Fibroblast of skin of left biceps (primary cell): Measurements from ENCODE around the gene ZNF438.
A peak's percentile ranks its signal among the peaks of the same experiment; 100 is the strongest.

ENCODE experiments used
- DNase-seq, 2 experiments: peaks; one replicate each; pipeline ENCODE4 v3.0.0-alpha.2; 2013; ENCODE audit warnings: low read depth in 2 of 2

Gene ZNF438

DNA sequence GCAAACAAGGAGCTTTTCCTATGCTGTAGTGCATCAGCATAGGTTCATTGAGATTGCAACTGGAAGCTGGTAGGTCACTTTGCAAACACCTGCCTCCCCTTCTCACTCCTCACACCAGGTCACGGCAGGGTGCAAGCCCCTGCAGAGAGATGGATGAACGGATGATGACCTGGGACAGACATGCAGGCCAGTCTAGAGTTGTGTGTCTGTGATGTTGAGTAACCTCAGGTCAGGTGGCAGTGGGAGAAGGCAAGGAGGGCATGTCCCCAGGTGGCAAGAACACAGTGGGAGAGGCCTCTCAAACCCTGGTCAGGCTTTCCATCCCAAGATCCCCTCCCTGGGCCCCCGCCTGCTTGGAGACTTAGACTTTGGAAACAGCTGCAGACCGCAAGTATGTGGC lies 205.0 kb downstream of the ZNF438 start:
- DNase-seq: no peak

DNA sequence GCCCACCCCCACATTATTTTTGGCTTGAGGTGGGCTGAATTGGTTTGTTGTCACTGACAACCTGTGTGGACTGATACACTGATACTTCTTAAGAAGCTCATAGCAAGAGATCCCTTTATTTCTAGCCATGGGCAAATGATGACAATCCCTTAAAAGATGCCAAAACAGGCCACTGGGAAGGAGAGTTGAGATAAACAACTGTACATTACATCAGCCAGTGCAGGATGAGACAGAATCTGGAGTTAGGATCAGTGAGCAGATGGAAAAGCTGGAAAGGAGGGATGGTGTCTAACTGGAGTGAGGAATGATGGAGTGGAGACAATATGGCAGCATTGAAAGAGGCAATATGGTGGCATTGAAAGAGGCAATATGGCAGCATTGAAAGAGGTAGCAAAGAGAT lies 206.2 kb downstream of the ZNF438 start:
- DNase-seq: no peak

DNA sequence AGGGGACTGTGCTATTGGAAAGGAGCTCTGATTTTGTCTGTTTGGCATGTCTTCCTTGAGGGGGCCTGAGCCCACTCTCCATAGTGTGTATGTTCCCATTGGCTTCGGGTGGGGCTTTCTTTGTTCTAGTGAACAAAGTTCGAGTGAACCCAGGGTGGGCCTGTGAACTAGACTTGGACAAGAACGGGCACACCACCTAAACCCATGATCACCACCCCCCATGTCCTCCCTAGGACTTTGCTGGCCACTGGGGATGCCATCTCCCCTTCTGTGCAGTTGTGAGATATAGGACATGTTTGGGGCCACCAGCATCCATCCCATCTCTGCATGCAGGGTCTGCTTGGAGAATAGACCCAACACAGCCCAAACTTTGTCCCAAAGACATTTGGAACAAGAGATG lies 206.6 kb downstream of the ZNF438 start:
- no peak for DNase-seq

DNA sequence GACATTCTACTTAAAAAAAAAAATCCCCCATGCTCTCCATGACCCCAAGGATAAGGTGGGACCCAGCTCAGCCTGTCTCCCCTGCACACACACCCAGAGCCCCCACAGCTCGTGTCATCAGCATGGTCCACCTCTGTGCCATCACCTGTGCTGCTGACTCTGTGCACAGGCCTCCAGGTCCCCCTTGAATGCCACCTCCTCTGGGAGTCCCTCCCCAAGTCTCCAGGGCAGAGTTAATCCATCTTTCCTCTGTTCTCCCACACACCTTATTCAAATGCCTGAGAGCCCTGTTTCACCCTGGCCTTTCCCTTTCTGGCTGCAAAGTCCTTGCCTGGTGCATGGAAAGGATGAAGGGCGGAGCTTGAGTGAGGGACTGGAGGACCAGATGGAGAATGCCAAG lies 208.0 kb downstream of the ZNF438 start:
- DNase-seq: no peak

DNA sequence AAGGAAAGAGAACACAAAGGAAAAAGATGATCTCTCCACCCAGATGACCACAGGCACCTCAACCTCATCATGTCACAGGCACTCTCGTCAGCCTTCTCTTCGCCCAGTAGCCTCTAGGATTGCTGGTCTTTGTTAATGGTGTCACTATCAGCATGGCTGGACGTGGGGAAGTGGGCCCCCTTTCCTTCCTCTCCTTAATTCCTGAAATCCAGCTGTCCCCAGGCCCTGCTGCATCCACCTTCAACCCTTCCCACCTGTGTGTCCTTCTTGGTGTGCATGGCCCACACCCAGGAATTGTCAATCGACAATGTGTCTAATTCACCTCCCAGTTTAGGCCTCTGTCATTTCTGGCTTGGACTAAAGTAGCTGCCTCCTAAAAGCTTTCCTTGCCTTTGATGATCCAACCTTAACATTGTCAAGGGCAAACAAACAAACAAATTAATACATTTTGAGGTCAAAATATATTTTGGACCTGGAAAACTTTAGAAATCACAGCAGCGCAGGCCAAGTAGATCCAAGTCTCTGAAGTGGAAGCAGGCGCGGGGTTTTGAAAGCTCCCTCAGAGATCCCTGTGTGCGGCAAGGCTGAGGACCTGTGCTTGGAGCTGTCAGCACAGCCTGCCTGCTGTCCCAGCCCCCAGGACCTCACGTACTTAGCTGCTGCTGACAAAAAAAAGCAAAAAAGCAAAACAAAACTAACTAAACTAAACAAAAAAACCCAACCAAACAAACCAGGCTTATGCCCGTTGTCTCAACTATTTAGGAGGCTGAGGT lies 208.8 kb downstream of the ZNF438 start:
- no peak for DNase-seq

DNA sequence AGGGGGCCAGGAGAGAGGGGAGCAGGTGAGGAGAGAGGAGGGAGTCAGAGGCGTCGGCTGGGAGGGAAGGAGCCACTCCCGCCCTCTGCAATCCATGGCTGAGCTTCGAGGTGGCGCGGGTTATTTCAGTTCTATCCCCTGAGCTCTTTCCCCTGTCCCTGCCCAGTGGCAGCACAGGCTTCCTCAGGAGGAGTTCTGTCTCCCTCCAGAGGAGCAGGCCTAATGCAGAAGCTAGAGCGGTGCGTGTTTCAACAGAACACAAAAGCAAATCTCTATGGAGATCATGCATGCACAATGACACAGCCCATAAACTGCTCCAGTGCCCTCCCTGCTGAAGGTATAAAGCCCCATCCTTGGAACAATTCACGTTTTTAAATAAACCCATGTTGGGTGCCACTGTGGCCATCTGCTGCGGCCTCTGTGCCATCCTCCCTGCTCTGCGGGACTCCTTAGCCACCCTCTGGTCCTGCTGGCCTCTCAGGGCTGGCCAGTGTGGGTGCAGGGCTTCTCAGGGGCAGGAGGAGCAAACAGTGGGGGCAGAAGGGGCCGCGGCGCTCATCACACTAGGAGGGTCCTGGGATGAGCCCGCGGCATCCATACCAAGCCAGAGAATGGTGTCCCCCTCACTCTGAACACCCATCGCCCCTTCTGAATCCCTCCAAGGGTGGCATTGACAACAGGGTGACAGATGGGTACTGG lies 209.5 kb downstream of the ZNF438 start:
- DNase-seq: no peak

DNA sequence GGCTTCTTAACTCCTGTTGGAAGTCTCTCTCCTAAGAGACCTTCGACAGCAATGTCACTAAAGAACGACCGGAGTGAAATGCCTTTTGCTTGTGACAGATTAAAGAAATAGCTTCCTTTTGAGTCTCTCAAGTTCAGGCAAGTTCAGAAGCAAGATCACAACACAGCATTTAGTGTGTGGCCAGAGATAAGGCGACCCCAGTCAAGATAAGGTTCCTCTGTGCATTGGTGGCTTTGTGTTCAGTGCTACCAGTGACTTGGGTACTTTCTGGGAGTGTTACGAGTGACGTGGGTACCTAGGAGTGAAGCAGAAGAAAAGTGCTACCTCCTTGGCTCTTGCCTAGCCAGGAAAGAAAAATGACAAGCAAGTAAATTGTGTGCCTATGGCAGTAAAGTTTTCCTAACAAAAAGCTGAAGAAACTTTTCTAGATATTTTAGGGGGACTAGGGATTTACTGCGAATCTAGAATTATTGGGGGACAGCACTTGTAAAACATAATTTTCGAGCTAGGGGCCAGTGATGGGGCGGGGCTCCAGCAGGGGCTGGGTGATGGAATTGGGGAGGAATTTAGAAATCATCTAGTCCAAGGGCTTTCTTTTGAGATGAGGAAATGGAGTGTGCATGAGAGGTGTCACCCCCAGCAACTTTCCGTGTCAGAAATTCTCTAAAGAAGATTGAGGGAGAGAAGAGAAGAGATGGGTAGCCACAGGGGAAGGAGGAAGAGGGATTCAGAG lies 210.2 kb downstream of the ZNF438 start:
- DNase-seq: no peak

DNA sequence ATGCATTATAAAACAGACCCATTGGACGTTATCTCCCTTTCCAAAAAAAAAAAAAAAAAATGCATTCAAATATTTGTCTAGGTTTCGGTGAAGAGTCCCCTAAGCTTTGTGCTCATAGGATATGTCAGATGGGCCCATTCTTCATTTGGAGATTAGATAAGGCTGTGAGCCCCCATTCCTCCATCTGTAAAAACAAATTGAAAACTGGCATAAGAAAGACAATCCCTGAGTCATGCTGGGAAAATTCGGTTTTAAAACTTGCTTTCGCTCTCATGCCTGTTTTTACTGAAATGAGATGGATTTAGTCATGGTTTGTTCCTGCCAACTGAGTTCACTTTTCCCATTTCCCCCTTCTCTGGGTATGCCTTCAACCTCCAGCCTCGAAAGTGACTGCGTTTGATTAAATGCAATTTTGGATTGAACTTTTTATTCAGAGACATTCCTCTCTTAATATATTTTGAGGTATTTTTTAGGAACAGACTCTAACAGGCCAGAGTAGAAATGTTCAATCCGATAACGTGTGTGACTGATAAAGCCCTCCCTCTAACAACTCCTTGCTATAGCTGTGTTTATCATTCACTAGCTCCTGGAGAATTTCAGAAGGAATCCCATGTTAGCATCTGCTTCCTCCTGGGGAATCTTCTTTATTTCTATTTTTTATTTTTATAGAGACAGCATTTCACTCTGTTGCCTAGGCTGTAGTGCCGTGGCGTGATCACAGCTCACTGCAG lies 211.2 kb downstream of the ZNF438 start:
- peak; percentile 81 to 86 for DNase-seq

DNA sequence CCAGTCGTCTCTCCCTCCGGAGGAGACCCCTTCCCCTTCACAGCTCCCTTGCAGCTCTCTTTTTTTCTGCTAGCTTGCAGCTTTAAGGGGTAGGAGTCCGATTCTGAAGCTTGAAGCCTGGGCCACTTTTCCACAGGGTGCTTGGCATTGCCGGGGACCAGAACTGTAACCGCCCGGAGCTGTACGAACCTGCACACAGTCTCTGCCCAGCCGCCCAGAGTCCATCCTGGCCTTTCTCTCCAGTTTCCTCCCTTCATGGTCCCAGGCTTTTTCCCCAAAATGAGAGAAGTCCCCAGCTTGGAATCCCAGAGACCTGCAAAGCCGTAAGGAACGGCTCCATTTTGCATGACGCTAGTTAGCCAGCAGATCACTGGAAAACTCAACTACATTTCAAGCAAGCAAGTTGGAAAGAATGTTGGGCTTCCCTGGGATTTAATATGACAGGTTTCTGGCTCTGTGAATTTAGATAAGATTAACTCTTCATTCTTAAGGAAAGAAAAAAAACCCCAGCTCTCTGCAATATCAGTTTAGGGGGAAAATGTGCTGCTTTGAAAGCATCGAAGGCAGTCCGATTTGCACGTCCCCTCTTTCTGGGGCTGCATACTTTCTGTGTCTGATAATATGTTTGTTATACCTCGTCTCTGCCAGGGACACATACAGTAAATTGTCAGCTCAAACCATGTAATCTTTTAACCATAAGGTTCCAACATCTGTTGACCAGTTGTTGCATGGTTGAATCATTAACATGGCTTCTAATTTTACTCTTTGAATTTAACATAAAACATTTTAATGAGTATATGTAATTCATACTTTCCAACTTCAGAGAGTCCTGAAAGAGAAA lies 212.1 kb downstream of the ZNF438 start:
- DNase-seq: peak; percentile 64

DNA sequence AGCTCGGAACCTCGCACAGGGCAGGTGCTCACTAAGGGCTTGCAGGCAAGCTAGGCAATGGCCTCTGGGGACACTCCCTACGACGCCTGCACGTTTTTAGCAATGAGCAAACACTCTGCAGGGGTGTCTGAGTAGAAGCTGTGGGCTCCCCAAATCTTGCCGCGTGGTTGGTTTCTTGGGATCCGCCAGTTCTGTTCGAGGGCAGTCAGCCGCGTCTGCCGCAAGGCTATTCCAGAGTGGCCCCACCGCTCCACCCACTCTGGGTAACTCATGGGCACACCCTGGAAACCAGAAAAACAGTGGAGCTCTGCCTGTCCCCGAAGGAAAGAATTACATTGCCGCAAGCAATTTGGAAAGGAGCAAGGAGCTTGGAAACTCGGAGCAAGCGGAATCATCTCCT lies 212.8 kb downstream of the ZNF438 start:
- DNase-seq: no peak

DNA sequence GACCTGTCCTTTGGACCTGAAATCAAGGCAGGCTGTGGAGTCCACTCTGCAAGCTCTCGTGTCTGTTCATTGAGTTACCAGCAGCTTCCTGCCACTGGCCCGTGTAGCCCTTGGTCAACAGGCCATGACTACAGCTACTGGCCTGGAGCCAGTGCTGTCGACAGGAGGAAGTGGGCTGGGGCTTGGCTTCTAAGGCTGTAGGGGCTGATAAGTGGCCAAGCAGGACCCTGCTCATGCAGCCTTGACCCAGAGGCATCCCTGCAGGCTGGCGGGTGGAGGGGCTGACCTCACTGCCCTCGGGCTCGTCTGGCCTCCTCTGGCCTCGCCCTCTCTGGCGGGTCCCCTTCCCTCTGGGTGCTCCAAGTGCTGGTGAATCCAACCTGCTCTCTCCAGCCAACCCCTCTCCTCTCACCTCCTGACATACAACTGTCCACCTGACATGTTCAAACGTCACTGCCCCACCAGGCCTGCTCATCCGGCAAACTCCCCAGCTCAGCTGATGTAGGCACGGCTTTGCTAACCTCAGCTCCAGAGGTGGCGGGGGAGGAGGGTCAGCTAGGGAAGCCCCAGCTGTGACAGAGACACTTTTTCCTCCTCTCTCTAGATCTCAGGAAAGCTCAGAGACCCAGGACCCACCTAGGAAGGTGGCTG lies 213.5 kb downstream of the ZNF438 start:
- DNase-seq: no peak

DNA sequence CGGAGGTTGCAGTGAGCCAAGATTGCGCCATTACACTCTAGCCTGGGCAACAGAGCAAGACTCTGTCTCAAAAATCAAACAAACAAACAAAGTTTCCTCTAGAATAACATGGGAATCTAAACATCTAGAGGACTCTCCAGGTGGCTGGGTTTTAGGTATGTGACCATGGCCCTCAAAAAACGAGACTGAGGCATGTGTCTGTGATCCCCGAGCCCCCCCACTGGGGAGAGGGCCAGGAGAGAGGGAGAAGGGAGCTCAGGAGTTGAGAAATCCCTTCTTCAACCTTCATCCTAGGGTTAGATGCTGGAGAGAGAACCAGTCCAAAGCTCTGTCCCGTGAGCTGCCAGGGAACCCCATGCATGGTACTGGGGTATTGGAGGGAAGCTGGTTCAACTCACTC lies 214.1 kb downstream of the ZNF438 start:
- no peak for DNase-seq

DNA sequence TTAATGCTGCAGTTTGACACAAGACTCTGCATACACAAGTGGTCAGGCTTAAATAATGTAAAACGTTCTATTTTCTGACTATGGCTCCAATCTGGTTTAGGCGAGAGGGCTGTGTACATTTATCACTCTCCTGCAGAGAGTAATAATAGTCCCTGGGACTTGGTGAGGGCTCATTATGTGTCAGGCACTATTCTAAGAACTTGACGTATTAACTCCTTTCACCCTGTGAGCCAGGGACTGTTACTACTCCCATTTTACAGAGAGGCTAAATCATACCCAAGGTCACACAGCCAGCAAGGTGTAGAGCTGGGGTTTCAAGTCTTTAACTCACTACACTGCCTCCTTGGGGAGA lies 214.9 kb downstream of the ZNF438 start:
- DNase-seq: no peak

DNA sequence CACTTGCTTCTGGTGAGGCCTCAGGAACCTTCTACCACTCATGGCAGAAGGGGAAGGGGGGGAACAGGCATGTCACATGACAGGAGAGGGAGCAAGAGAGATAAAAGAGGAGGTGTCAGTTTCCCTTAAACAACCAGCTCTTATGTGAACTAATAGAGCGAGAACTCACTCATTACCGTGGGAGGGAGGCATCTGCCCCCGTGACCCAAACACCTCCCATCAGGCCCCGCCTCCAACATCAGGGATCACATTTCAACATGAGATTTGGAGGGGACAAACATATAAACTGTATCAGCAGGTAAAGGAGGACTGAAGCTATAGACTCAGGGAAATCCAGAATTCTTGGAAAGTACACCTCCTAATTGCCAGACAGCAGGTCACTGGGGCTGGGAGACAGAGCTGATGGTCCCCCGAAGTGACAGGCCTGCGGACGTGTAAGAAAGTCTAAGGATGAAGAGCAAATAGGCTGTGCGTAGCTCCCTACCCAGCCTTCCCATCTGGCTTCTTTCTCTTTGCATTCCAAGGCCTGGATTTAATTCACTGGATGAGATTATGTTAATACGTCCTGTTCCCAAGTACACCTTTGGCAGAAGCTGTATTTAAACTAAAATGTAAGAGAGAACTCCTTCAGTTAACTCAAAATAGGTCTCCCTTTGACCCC lies 215.4 kb downstream of the ZNF438 start:
- DNase-seq: no peak

DNA sequence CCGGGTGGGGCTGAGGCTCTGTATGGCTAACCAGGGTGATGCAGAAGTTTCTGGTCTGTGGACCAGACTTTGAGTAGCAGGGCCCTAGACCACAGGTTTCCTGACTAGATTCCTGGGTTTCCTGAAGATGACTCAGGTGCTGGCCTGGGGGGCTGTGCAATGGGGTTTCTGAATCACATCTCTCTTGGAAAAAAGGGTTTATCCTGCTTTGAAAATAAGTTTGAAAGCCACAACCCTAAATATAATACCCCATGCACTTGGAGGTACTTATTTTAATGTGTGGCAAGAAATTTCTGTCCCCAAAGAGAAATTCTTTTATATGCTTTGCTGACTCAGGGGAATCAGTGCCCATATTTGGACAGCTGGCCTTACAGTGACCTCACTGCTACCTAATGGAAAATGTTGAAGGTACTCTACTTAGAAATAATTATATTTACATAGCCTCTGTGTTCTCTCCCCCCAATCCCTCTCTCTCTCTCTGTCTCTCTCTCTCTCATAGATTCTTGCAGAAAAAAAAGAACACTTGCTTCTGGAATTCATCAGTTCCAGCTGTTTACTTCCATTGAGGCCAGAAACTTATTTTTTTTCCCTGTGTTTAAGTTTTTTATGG lies 217.7 kb downstream of the ZNF438 start:
- DNase-seq: peak; percentile 47 to 53

DNA sequence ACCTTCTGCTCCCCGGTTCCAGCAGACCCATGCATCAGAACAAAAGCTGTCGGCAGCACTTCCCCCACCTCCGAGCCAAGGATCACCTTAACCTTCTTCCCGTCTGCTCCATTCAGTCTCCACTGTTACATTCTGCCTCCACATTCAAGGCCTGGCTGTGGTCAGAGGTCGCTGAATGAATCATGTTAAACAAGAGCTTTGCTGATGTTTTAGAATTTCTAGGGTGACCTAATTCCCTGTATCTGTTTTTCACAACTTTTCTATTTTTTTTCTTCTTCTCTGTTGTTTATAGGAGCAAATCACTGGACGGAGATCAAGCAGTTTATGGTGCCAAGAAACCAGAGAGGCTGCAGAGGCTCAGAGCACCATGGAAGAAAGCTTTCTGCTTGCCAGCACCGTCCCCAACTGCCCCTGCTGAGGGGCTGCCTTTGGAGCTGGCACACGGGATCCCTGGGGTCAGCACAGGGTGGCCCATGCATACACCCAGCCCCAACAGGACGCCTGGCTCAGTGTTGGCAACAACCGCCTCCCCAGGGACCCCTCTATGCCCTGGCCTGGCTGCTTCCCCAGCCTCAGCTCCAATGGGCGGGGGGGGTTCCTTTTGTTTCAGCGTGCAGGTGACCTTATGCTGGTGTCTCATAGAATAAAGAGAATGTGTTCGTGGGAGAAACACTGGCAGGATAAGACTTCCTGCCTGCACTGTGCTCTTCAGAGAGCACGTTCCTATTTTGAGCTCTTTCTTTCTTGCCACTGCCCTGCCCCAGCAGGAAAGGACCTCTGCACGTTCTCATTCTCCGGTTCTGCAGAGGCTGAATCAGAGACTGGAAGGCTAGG lies 219.4 kb downstream of the ZNF438 start:
- DNase-seq: peak in 1 of 2 experiments; percentile 47

DNA sequence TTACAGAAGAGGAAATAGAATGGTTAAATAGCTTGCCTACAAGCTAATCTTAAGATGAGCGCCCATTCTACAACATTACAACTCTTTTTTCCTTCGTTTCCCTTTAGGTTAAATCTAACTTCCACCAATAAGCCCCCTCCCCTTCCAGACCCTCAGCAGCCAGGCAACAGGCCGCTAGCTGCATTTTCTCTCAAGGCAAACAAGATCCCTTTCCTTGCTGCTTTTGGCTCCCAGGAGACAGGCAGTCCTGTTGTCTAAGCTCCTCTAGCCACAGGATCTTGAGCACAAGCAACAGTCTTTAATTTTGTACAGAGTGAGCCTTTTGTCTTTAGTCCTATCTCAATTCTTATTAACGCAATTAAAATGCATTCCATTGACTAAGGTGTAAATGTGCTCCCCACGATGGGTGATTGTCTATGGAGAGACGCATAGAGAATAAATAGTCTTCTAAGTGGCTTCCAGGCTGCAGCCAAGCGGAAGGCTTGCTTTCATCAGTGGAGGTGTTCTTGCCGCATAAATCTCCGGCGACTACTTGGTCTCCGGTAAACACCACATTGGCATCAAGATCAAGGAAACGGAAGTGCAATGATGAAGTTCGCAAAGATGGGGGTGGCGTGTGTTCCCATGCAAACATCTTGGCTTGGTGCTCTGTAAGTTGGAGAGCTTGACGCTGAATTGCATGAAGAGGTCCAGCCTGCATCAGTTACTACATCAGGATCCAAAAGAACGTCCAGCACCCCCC lies 220.2 kb downstream of the ZNF438 start:
- no peak for DNase-seq

DNA sequence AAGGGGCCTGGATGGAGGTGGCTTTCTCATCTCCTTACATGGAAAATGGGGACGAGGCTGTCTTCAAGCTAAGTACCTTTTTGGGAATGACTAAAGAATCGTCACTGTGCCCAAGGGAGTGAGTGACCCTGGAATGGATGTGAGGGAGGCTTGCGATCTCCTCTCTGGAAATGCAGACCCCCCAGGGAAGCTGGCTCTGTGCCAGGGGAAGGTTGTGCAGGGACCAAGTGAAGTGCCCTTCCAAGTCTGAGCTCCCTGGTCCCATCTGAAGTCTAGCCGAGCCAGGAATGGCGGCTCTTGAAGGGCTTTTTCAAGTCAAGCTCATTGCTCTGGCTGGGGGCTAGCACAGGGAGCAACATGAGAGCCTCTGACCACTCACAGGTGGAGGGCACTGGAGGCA lies 221.2 kb downstream of the ZNF438 start:
- no peak for DNase-seq
